ENCODE data around the gene CFAP100.

CFAP100 gene

GRCh38 chr3:126397610-126398422 lies 3.1 kb downstream of the CFAP100 start:
- Histone ChIP-seq H3K79me2 (ENCODE audit: low read length) (no peaks in the 10 kb centered on the region), H3K27ac (ENCODE audit: low read length) (no peak overlapping the region), H3K9me3 (ENCODE audit: insufficient read depth, low read length) (peaks cover 13% of the 10 kb centered on the region; the same call in 1 of the 2 replicates), H2AFZ (ENCODE audit: low read depth, low read length) (no peak overlapping the region), H3K4me1 (ENCODE audit: low read length) (peaks cover 14% of the 10 kb centered on the region), H3K4me2 (ENCODE audit: low read length) (no peak overlapping the region), H3K9ac (ENCODE audit: low read length) (no peak overlapping the region), H3K27me3 (ENCODE audit: low read depth, low read length) (peaks cover 8% of the 10 kb centered on the region; the same call in 1 of the 2 replicates), H4K20me1 (ENCODE audit: insufficient read depth, low read length) (no peaks in the 10 kb centered on the region), H3K36me3 (replicated peaks; ENCODE audit: low read depth, low read length) (peaks cover 6% of the 10 kb centered on the region), H3K4me3 (ENCODE audit: low read length) (no peak overlapping the region)
- no peak for TF ChIP-seq EZH2phosphoT487 (IDR thresholded peaks at IDR 0.05; ENCODE audit: low read depth)
- TF ChIP-seq, protein P1, sequence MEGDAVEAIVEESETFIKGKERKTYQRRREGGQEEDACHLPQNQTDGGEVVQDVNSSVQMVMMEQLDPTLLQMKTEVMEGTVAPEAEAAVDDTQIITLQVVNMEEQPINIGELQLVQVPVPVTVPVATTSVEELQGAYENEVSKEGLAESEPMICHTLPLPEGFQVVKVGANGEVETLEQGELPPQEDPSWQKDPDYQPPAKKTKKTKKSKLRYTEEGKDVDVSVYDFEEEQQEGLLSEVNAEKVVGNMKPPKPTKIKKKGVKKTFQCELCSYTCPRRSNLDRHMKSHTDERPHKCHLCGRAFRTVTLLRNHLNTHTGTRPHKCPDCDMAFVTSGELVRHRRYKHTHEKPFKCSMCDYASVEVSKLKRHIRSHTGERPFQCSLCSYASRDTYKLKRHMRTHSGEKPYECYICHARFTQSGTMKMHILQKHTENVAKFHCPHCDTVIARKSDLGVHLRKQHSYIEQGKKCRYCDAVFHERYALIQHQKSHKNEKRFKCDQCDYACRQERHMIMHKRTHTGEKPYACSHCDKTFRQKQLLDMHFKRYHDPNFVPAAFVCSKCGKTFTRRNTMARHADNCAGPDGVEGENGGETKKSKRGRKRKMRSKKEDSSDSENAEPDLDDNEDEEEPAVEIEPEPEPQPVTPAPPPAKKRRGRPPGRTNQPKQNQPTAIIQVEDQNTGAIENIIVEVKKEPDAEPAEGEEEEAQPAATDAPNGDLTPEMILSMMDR (IDR thresholded peaks at IDR 0.05; ENCODE audit: low read depth, low read length), result no peak

- TF ChIP-seq EZH2phosphoT487 (IDR thresholded peaks at IDR 0.05; ENCODE audit: low read depth), result no peak
- TF ChIP-seq, protein P1 (IDR thresholded peaks at IDR 0.05; ENCODE audit: low read depth, low read length), result no peak
- H3K4me1 ChIP-seq (ENCODE audit: low read length), result peaks cover 14% of the 10 kb centered on the region
- H3K9me3 ChIP-seq (ENCODE audit: insufficient read depth, low read length), result peaks cover 13% of the 10 kb centered on the region; the same call in 1 of the 2 replicates
- H3K36me3 ChIP-seq (replicated peaks; ENCODE audit: low read depth, low read length), result peaks cover 6% of the 10 kb centered on the region
- no peaks in the 10 kb centered on the region for H3K79me2 ChIP-seq (ENCODE audit: low read length)
- H3K27me3 ChIP-seq (ENCODE audit: low read depth, low read length), result peaks cover under 1% of the 10 kb centered on the region; the same call in 1 of the 2 replicates
- no peak overlapping the region; the same call in 1 of the 2 replicates for H3K4me3 ChIP-seq (ENCODE audit: low read length)
- no peak overlapping the region for H2AFZ ChIP-seq (ENCODE audit: low read depth, low read length)
- H3K4me2 ChIP-seq (ENCODE audit: low read length), result peak overlapping the region; percentile 9; the same call in 1 of the 2 replicates
- no peaks in the 10 kb centered on the region for H4K20me1 ChIP-seq (ENCODE audit: insufficient read depth, low read length)
- H3K9ac ChIP-seq (ENCODE audit: low read length), result no peak overlapping the region
- H3K27ac ChIP-seq (ENCODE audit: low read length), result peak overlapping the region; percentile 62
Observed at GRCh38 chr3:126398423-126399350, 4.0 kb downstream of the CFAP100 start.

DNA sequence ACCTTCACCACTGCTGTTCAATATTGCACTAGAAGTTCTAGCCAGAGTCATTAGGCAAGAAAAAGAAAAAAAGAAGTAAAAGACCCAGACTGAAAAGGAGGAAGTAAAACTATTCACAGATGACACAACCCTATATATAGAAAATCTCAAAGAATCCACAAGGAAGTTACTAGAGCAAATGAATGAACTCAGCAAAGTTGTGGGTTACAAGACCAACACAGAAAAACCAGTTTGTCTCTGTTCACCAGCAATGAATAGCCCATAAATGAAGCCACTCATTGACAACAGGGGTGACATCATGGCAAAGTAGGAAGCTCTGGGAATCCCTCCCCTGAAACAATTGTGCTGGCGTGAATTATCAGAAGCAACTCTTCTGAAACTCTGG lies 4.6 kb downstream of the CFAP100 start:
- Histone ChIP-seq H3K79me2 (ENCODE audit: low read length) (no peaks in the 10 kb centered on the region), H3K9ac (ENCODE audit: low read length) (no peak overlapping the region), H3K4me1 (ENCODE audit: low read length) (peaks cover 14% of the 10 kb centered on the region), H3K27me3 (ENCODE audit: low read depth, low read length) (no peaks in the 10 kb centered on the region), H3K27ac (ENCODE audit: low read length) (peak overlapping the region; percentile 62), H3K4me3 (ENCODE audit: low read length) (no peak overlapping the region), H4K20me1 (ENCODE audit: insufficient read depth, low read length) (no peaks in the 10 kb centered on the region), H3K4me2 (ENCODE audit: low read length) (peak overlapping the region; percentile 9; the same call in 1 of the 2 replicates), H3K9me3 (ENCODE audit: insufficient read depth, low read length) (peaks cover 13% of the 10 kb centered on the region; the same call in 1 of the 2 replicates), H2AFZ (ENCODE audit: low read depth, low read length) (no peak overlapping the region), H3K36me3 (replicated peaks; ENCODE audit: low read depth, low read length) (peaks cover 6% of the 10 kb centered on the region)
- no peak for TF ChIP-seq EZH2phosphoT487 (IDR thresholded peaks at IDR 0.05; ENCODE audit: low read depth)
- TF ChIP-seq, protein P1 (IDR thresholded peaks at IDR 0.05; ENCODE audit: low read depth, low read length), result no peak
